HepG2 (cell line): ENCODE data around the gene CCDC183. TPM values are rescaled to one million over a fixed set of nuclear protein-coding genes. Genes with fewer than 3 reads are reported as not detected.

Experiments used
- ASH2L ChIP-seq: fragments of 300-600, 200-600 bp; sonication (generic); IDR thresholded peaks from 2 replicates; pipeline ENCODE4 v1.7.0; 2017; ENCODE audit warnings: low read depth, mild to moderate bottlenecking, moderate library complexity, mixed read lengths, low read length; ENCODE audit not compliant: insufficient read length
- BRCA1 ChIP-seq: sonication (generic); formaldehyde crosslinking; IDR thresholded peaks from 2 replicates; pipeline ENCODE4 v1.4.0; 2020; ENCODE audit warnings: missing genetic modification reagents
- CC2D1A ChIP-seq: sonication (generic); formaldehyde crosslinking; IDR thresholded peaks from 2 replicates; pipeline ENCODE4 v1.8.1; 2023; ENCODE audit warnings: mild to moderate bottlenecking, missing genetic modification reagents
- CCAR2 ChIP-seq: fragments of 200-400 bp; formaldehyde crosslinking; optimal IDR thresholded peaks from 2 replicates; pipeline ENCODE3; 2018; ENCODE audit warnings: low read depth, mild to moderate bottlenecking, low read length, moderate library complexity
- ETS1 ChIP-seq: sonication (generic); formaldehyde crosslinking; IDR thresholded peaks from 2 replicates; pipeline ENCODE4 v1.4.0; 2020; ENCODE audit warnings: missing genetic modification reagents
- FOXK2 ChIP-seq: fragments of 450-650 bp; IDR thresholded peaks from 2 replicates; pipeline ENCODE4 v1.6.1; 2016
- GABPB1 ChIP-seq: IDR thresholded peaks from 2 replicates; pipeline ENCODE4 v1.6.1; 2016; ENCODE audit warnings: mild to moderate bottlenecking, missing genetic modification reagents, moderate library complexity, missing compliant biosample characterization
- HNF4A ChIP-seq: sonication (generic); formaldehyde crosslinking; IDR thresholded peaks from 2 replicates; pipeline ENCODE4 v1.4.0; 2020; ENCODE audit warnings: missing genetic modification reagents
- JDP2 ChIP-seq: sonication (generic); formaldehyde crosslinking; IDR thresholded peaks from 2 replicates; pipeline ENCODE4 v1.8.1; 2022; ENCODE audit warnings: missing genetic modification reagents, borderline replicate concordance
- KDM1A ChIP-seq: IDR thresholded peaks from 2 replicates; pipeline ENCODE4 v1.6.1; 2016; ENCODE audit warnings: missing compliant biosample characterization
- PAX8 ChIP-seq: sonication (generic); formaldehyde crosslinking; IDR thresholded peaks from 2 replicates; pipeline ENCODE4 v1.8.0; 2022; ENCODE audit warnings: mild to moderate bottlenecking, missing genetic modification reagents, borderline replicate concordance
- PITX1 ChIP-seq: sonication (generic); formaldehyde crosslinking; IDR thresholded peaks from 2 replicates; pipeline ENCODE4 v1.5.1; 2020; ENCODE audit warnings: mild to moderate bottlenecking, missing genetic modification reagents
- RELA ChIP-seq: sonication (generic); formaldehyde crosslinking; IDR thresholded peaks from 2 replicates; pipeline ENCODE4 v1.4.0; 2020; ENCODE audit warnings: missing genetic modification reagents
- SMARCC2 ChIP-seq: fragments of 450-650 bp; IDR thresholded peaks from 2 replicates; pipeline ENCODE4 v1.6.1; 2017; ENCODE audit warnings: antibody characterized with exemption, mild to moderate bottlenecking
- TEF ChIP-seq: sonication (generic); formaldehyde crosslinking; IDR thresholded peaks from 2 replicates; pipeline ENCODE4 v1.5.0; 2020; ENCODE audit warnings: missing genetic modification reagents
- TIGD3 ChIP-seq: sonication (generic); formaldehyde crosslinking; IDR thresholded peaks from 2 replicates; pipeline ENCODE4 v1.5.1; 2020; ENCODE audit warnings: mild to moderate bottlenecking, missing genetic modification reagents, borderline replicate concordance
- ZBTB21 ChIP-seq: sonication (generic); formaldehyde crosslinking; IDR thresholded peaks from 2 replicates; pipeline ENCODE4 v1.4.0; 2020; ENCODE audit warnings: missing genetic modification reagents
- ZNF263 ChIP-seq: sonication (generic); formaldehyde crosslinking; IDR thresholded peaks from 2 replicates; pipeline ENCODE4 v1.4.0; 2020; ENCODE audit warnings: missing genetic modification reagents
- ZNF280B ChIP-seq: sonication (generic); formaldehyde crosslinking; IDR thresholded peaks from 2 replicates; pipeline ENCODE4 v1.5.0; 2020; ENCODE audit warnings: missing genetic modification reagents, mild to moderate bottlenecking, borderline replicate concordance
- ZNF296 ChIP-seq: sonication (generic); formaldehyde crosslinking; conservative IDR thresholded peaks from 2 replicates; pipeline ENCODE4 v1.5.0; 2020; ENCODE audit warnings: mild to moderate bottlenecking, missing genetic modification reagents
- ZNF580 ChIP-seq: IDR thresholded peaks from 2 replicates; pipeline ENCODE4 v1.6.1; 2016; ENCODE audit warnings: low read depth, borderline replicate concordance
- ZNF740 ChIP-seq: sonication (generic); formaldehyde crosslinking; IDR thresholded peaks from 2 replicates; pipeline ENCODE4 v1.4.0; 2020; ENCODE audit warnings: missing genetic modification reagents
- ZNF777 ChIP-seq: sonication (generic); formaldehyde crosslinking; IDR thresholded peaks from 2 replicates; pipeline ENCODE4 v1.4.0; 2020; ENCODE audit warnings: missing genetic modification reagents
- ZNF790 ChIP-seq: sonication (generic); formaldehyde crosslinking; IDR thresholded peaks from 2 replicates; pipeline ENCODE4 v1.8.0; 2022; ENCODE audit warnings: missing genetic modification reagents, mild to moderate bottlenecking, borderline replicate concordance
- ZNF878 ChIP-seq: sonication (generic); formaldehyde crosslinking; IDR thresholded peaks from 2 replicates; pipeline ENCODE4 v1.8.1; 2023; ENCODE audit warnings: mild to moderate bottlenecking, missing genetic modification reagents, moderate library complexity
- ZZZ3 ChIP-seq: sonication (generic); formaldehyde crosslinking; IDR thresholded peaks from 2 replicates; pipeline ENCODE4 v1.4.0; 2020; ENCODE audit warnings: missing genetic modification reagents, mild to moderate bottlenecking, borderline replicate concordance
- polyA plus RNA-seq, 8 experiments: library from polyadenylated mRNA; depleted of rRNA in 3 of 8; stranded (reverse) in 7 of 8; unstranded in 1 of 8; fragments of >200 nt; fragmentation: Illumina TruSeq in 4 of 8; extraction: Trizol in 4 of 8; gene quantifications; 2 replicates each; pipeline versions ENCODE4 v1.2.1 to v1.2.3, GENCODE V29; 2011 to 2016; ENCODE audit warnings: low read depth in 4 of 8, missing spikeins in 1 of 8, mixed read lengths in 1 of 8; ENCODE audit not compliant: insufficient read depth in 1 of 8
- total RNA-seq, 5 experiments: library from RNA; depleted of rRNA; stranded (reverse); fragments of >200 nt; fragmentation: Illumina TruSeq; extraction: Trizol; gene quantifications; 2 replicates each; pipeline ENCODE4 v1.2.3, GENCODE V29; 2016; ENCODE audit warnings: low read depth in 1 of 5

CCDC183 gene
- total and polyA plus RNA-seq, 2 of the 13 experiments (the other 11 are each of a cell fraction or from before 2014, with no cell fraction given) = 5.0 to 66.4 TPM

- TF ChIP-seq PITX1 (CRISPR knock-in tag) (no peak), KDM1A (CRISPR knock-in tag) (no peak), TIGD3 (CRISPR knock-in tag) (no peak), PAX8 (no peak), ASH2L (no peak), ZNF740 (CRISPR knock-in tag) (0 out of 2 replicates have a peak, but pooled peaks have one; percentile 10), RELA (CRISPR knock-in tag) (no peak), ZNF878 (CRISPR knock-in tag) (no peak), BRCA1 (CRISPR knock-in tag) (no peak), CC2D1A (CRISPR knock-in tag) (no peak), CCAR2 (no peak), ZNF280B (CRISPR knock-in tag) (0 out of 2 replicates have a peak, but pooled peaks have one; percentile 16), ZNF777 (no peak; the same call in 1 of the 2 replicates), TEF (CRISPR knock-in tag) (0 out of 2 replicates have a peak, but pooled peaks have one; percentile 23), ZZZ3 (no peak), GABPB1 (CRISPR knock-in tag) (no peak), ZNF580 (CRISPR knock-in tag) (no peak), ZNF790 (CRISPR knock-in tag) (peak; percentile 83), SMARCC2 (no peak), HNF4A (CRISPR knock-in tag) (no peak), ZBTB21 (CRISPR knock-in tag) (no peak), JDP2 (CRISPR knock-in tag) (no peak), ETS1 (no peak), ZNF263 (CRISPR knock-in tag) (no peak; the same call in 1 of the 2 replicates), ZNF296 (CRISPR knock-in tag) (no peak), FOXK2 (no peak)
Measured at GRCh38 chr9:136799854-136800657, 3.9 kb downstream of the CCDC183 start (continued).
